Stimulated activated memory B cell treated with anti-CD40 and anti-IgM and Interleukin-4, amounts not matched to agents 10 μg/mL and 1 μg/mL and 100 μg/mL, for 72 hours (primary cell): ENCODE results near the gene SLC16A2.
"Not testable (repeated sequence)": the region's sequence is repeated elsewhere in the genome, so short reads cannot be mapped to it uniquely, and the experiment has no call there.

Experiments used
- ATAC-seq: fragments of 150-1000 bp; cut with Tn5 transposase; 2 replicates; pipeline ENCODE4 v1.10.0; 2021
- H3K27ac Mint-ChIP-seq: one replicate; pipeline ENCODE4 v1.8.0; 2022; ENCODE audit warnings: mild to moderate bottlenecking, mixed read lengths
- H3K27me3 Mint-ChIP-seq: one replicate; pipeline ENCODE4 v1.8.0; 2022; ENCODE audit warnings: mixed read lengths
- H3K36me3 Mint-ChIP-seq: one replicate; pipeline ENCODE4 v1.8.0; 2022; ENCODE audit warnings: mixed read lengths
- H3K4me1 Mint-ChIP-seq: one replicate; pipeline ENCODE4 v1.8.0; 2022; ENCODE audit warnings: mixed read lengths
- H3K4me3 Mint-ChIP-seq: one replicate; pipeline ENCODE4 v1.8.0; 2022; ENCODE audit warnings: mild to moderate bottlenecking, moderate library complexity, mixed read lengths
- H3K9me3 Mint-ChIP-seq: one replicate; pipeline ENCODE4 v1.8.0; 2022; ENCODE audit warnings: mixed read lengths

The SLC16A2 gene

DNA sequence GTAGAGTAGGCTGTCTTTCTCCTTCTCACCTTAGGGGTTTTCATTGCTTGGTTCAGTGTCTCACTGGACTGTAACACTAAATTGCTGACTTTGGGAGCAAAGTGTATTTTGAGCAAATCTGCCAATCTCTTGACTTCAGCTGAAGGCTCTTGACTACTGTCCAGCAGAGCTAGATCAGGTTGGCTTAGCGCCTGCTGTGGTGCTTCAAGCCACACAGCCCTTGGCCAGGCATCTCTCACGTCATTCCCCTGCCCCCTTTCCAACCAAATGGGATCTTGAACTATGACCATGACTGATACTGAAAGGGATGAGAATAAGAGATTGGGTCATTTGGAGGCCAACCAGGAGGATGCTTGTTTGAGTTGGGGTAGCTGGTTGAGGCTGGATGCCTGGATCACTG, 4.8 kb downstream of the SLC16A2 start:
- ATAC-seq = no peak
- no peak overlapping the region for H3K27ac Mint-ChIP-seq
- H3K4me1 Mint-ChIP-seq = peaks cover 15% of the 10 kb centered on the region
- H3K4me3 Mint-ChIP-seq = no peak overlapping the region
- no peaks in the 10 kb centered on the region for H3K36me3 Mint-ChIP-seq
- no peaks in the 10 kb centered on the region for H3K9me3 Mint-ChIP-seq
- peaks cover 14% of the 10 kb centered on the region for H3K27me3 Mint-ChIP-seq

DNA sequence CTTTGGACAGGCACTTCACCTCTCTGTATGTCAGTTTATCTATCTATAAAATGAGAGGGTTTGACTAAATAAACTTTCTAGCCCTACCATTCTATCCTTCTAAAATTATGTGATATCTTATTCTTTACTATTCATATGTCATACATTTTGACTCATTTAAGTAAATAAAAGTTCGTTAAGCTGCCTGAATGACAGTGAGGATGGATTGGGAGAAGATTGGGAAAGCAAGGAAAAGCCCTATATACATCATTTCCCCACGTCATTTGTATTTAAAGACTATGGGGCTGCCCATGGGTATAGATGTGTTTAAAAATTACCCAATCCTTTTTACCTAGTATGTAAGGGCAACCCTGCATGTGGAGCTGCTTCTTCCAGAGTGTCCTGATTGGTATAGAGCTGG, 5.3 kb downstream of the SLC16A2 start:
- Mint-ChIP-seq H3K4me1 (peaks cover 10% of the 10 kb centered on the region), H3K27ac (no peak overlapping the region), H3K9me3 (no peaks in the 10 kb centered on the region), H3K36me3 (no peaks in the 10 kb centered on the region), H3K27me3 (peaks cover 8% of the 10 kb centered on the region), H3K4me3 (no peak overlapping the region)
- ATAC-seq = no peak

DNA sequence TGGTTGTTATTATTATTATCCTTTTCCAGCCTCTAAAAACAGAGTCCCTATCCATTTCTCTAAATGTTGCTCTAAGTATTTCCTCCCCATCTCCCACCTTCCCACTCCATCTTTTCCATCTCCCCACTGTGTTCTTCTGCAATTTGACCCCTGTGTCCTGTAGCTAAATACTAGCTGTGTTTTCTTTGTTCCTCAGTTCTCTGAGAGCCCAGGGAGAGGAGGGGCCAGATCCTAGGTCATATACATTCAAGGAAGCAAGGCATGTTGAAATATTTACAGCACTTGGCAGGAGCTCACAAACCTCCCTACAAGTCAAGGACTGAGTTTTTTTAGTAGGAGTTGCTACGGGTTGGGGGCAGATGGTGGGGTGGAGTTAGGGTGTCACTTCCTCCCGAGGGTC, 10.5 kb downstream of the SLC16A2 start:
- no peak for ATAC-seq
- H3K4me3 Mint-ChIP-seq = no peak overlapping the region
- H3K27ac Mint-ChIP-seq = no peak overlapping the region
- no peaks in the 10 kb centered on the region for H3K36me3 Mint-ChIP-seq
- peaks cover 6% of the 10 kb centered on the region for H3K27me3 Mint-ChIP-seq
- H3K4me1 Mint-ChIP-seq = no peaks in the 10 kb centered on the region
- no peaks in the 10 kb centered on the region for H3K9me3 Mint-ChIP-seq

DNA sequence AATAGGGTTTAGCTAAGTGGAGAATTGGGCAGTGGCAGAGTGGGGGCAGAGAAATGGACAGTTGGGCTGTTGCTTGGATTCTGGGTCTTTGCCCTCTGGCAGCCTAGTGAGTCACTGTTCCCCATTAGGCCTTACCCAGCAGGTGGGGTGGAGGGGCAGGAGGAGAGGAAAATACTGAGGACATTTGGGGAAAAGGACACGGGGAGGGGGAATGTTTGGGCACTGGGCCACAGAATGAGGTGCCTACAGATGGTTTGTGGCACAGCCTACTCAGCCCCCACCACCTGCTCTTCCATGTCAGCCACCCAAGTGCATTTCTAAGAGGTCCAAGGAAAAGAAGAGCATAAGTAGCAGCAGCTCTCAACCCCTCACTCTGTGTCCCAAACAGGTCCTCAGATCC, 13.0 kb downstream of the SLC16A2 start:
- no peak for ATAC-seq
- no peaks in the 10 kb centered on the region for H3K4me1 Mint-ChIP-seq
- no peaks in the 10 kb centered on the region for H3K9me3 Mint-ChIP-seq

DNA sequence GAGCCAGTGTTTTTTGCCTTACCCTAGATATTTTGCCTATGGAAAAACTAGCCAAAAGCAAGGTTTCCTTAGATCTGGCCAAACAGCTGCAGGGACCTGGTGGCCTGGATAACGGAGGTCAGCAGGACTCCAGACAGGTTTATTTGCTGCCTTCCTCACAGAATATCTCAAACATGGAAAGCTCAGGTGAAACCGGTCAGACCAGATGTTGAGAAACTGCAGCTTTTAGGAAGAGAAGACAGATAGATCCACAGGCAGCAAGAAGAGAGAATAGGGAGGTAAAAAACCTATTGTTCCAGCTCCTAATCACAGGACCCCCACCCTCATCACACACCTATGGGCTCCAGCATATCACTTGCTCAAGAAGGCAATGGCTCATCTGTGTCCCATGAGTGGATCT, 16.2 kb downstream of the SLC16A2 start:
- Mint-ChIP-seq H3K27ac (no peak overlapping the region), H3K9me3 (no peaks in the 10 kb centered on the region), H3K4me1 (no peaks in the 10 kb centered on the region), H3K27me3 (peaks cover 18% of the 10 kb centered on the region), H3K4me3 (no peak overlapping the region), H3K36me3 (no peaks in the 10 kb centered on the region)
- ATAC-seq = no peak

More for the DNA sequence above, 13.0 kb downstream of the SLC16A2 start:
- H3K27me3 Mint-ChIP-seq = peaks cover 2% of the 10 kb centered on the region
- H3K36me3 Mint-ChIP-seq = no peaks in the 10 kb centered on the region
- H3K4me3 Mint-ChIP-seq = no peak overlapping the region
- H3K27ac Mint-ChIP-seq = no peak overlapping the region

DNA sequence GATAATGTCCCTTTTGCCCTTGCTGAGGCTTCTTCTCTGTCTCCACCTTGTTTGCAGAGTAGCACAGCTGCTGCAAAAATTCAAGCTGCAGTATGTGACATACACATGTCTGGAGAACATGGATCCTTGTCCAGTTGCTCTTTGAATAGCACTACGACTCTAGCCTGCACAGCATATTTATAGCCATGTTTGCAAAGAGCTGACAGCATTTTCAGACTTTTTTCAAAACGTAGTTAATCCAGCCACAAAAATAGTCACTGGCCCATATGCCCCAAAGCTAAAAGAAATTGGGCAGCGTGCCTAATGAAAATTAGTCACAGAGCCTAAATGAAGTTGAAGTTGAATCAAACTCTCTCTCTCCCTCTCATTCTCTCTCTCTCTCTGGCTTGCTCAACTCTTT, 17.5 kb downstream of the SLC16A2 start:
- no peak overlapping the region for H3K4me3 Mint-ChIP-seq
- no peaks in the 10 kb centered on the region for H3K36me3 Mint-ChIP-seq
- no peaks in the 10 kb centered on the region for H3K9me3 Mint-ChIP-seq
- H3K27me3 Mint-ChIP-seq = peaks cover 18% of the 10 kb centered on the region
- no peaks in the 10 kb centered on the region for H3K4me1 Mint-ChIP-seq
- H3K27ac Mint-ChIP-seq = no peak overlapping the region
- no peak for ATAC-seq

DNA sequence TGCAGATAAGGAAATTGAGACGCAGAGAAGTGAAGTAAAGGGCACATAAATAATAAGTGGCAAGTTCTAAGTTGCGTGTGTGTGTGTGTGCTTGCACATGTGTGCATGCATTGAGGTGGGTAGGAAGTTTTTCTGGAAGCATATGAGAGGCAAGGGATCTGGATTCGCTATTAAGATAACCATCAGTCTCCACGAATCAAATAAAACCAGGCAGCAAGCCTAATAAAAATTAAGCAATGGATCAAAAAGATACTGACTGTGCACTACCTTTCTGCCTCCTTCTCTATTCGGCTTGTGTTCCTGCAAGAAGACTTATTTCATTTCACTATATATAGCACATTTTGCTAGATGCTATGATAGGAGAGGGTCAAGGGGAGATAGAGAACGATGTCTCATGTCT, 23.8 kb downstream of the SLC16A2 start:
- H3K36me3 Mint-ChIP-seq = no peaks in the 10 kb centered on the region
- H3K4me1 Mint-ChIP-seq = peaks cover 6% of the 10 kb centered on the region
- H3K9me3 Mint-ChIP-seq = no peaks in the 10 kb centered on the region
- peaks cover 8% of the 10 kb centered on the region for H3K27me3 Mint-ChIP-seq
- no peak overlapping the region for H3K4me3 Mint-ChIP-seq
- ATAC-seq = no peak
- H3K27ac Mint-ChIP-seq = no peak overlapping the region

DNA sequence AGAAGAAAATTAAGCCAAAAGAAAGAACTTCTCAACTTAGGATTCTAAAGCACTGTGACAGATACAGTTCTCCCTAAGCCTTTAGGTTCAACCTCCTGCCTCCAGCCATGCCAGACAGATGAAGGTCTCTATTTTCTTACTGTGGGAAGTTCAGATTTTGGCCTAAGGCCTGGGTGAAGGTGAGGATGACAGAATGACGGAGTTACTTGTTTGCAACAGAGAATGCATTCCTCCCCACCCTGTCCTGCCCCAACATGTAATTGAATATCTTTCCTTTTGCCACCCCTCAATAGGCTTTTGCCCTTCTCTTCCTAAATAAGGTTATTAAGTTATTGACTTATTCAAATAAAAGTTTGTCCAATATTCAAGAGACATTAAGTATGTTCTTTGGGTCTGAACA, 25.6 kb downstream of the SLC16A2 start:
- no peaks in the 10 kb centered on the region for H3K9me3 Mint-ChIP-seq
- no peak overlapping the region for H3K27ac Mint-ChIP-seq
- no peak for ATAC-seq
- no peaks in the 10 kb centered on the region for H3K36me3 Mint-ChIP-seq
- peaks cover 6% of the 10 kb centered on the region for H3K4me1 Mint-ChIP-seq
- no peaks in the 10 kb centered on the region for H3K27me3 Mint-ChIP-seq
- no peak overlapping the region for H3K4me3 Mint-ChIP-seq

DNA sequence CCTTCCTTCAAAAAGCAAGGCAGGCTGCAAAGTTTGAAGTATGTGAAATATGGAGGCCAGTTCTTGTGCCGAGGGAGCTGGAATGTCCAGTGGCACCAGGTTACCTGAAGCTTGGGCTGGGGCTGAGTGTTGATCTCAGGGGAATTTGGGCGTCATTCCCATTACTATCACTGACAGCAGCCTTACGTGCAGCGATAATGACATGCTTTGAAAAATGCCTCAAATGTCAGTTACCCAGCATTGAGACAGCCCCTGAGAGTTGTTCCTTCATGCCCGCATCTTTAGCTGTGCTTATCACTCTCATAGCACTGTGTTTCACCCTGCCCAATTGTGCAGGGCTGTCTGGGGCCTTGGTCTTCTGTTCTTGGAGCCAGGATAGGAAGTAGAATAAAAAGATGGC, 27.4 kb downstream of the SLC16A2 start:
- H3K36me3 Mint-ChIP-seq = no peaks in the 10 kb centered on the region
- no peak for ATAC-seq

DNA sequence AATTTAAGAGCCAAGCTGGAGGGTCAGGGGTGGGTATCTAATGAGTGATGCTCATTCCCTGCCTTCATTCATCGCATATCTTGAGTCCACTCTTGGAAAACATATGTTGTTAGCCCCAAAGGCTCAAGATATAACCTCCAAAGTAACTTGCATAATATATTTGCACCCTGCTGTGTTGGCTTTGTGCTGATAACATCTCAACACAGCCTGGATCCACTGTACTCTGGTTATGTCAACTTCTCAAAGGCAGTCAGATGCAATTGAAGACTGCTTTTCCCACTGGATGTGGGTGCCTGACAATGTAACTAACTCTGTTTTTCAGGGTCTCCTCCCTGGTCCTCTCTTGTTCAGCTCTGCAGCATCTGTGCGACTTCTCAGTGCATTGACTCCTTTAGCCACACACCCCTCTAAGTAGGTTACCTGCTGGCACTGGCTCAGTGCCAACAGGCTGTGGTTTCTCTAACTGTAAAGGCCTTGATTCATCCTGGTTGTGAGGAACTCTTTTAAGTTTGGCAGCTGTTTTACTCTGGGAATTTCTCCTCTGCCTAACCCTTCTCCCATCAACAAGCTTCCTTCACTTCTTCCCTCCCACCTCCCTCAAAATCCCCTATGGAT, 28.1 kb downstream of the SLC16A2 start:
- Mint-ChIP-seq H3K4me3 (no peak overlapping the region), H3K4me1 (peaks cover 6% of the 10 kb centered on the region), H3K27me3 (no peaks in the 10 kb centered on the region), H3K9me3 (no peaks in the 10 kb centered on the region), H3K36me3 (no peaks in the 10 kb centered on the region), H3K27ac (no peak overlapping the region)
- no peak for ATAC-seq

More for the DNA sequence above, 27.4 kb downstream of the SLC16A2 start:
- H3K27ac Mint-ChIP-seq = no peak overlapping the region
- H3K9me3 Mint-ChIP-seq = no peaks in the 10 kb centered on the region
- H3K27me3 Mint-ChIP-seq = no peaks in the 10 kb centered on the region
- no peak overlapping the region for H3K4me3 Mint-ChIP-seq
- peaks cover 6% of the 10 kb centered on the region for H3K4me1 Mint-ChIP-seq

DNA sequence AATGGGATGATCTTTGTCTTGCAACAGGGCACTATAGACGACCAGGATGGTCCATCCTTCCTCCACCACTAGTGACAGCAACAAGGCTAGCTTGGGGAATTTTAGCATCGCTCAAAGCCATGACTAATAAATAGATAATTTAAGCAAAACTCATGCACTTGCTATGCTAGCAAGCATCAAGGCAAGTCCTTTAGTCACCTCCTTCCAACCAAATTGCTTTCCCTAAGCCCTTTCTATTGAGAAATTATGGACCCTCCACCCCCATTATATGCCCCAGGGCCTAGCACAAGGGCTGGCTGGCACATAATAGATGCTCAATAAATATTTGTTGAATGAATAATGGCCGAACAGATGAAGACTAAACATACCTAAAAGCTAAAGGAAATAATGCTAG, 28.6 kb downstream of the SLC16A2 start:
- no peak for ATAC-seq
- Mint-ChIP-seq H3K27ac (no peak overlapping the region), H3K36me3 (no peaks in the 10 kb centered on the region)

DNA sequence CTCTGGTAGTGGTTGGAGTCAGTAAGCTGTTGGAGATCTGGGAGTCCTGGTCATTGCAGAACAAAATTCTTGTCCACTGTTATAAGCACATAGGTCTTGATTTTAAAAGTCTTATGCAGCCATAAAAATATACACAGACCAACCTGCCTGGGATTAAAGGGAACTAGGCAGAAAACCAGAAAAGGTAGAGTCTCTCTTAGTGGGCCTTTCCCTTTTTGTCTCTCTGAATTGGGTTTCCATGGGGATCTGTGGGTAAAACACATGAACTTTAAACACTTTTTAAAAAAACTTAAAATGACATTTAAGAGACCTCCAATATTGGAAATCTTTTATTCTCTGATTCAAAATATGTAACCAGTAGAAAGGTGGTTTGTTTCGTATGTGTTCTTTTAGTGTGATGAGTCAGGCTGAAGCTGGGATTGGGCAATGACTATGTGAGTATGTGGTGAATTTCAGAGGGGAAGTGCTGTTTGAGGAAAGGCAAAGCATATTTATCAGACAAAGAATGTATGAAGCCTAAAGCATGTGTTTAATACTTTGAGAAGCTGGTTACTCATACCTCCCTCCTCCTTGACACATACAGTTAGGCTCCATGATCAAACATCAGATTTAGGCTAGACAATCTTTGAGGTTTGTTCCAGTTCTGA, 29.6 kb downstream of the SLC16A2 start:
- Mint-ChIP-seq H3K27me3 (peaks cover 9% of the 10 kb centered on the region), H3K9me3 (no peaks in the 10 kb centered on the region), H3K4me1 (no peaks in the 10 kb centered on the region), H3K4me3 (no peak overlapping the region), H3K27ac (no peak overlapping the region), H3K36me3 (no peaks in the 10 kb centered on the region)
- peak; percentile 66 for ATAC-seq

More for the DNA sequence above, 28.6 kb downstream of the SLC16A2 start:
- Mint-ChIP-seq H3K27me3 (no peaks in the 10 kb centered on the region), H3K9me3 (no peaks in the 10 kb centered on the region), H3K4me3 (no peak overlapping the region), H3K4me1 (peaks cover 2% of the 10 kb centered on the region)

DNA sequence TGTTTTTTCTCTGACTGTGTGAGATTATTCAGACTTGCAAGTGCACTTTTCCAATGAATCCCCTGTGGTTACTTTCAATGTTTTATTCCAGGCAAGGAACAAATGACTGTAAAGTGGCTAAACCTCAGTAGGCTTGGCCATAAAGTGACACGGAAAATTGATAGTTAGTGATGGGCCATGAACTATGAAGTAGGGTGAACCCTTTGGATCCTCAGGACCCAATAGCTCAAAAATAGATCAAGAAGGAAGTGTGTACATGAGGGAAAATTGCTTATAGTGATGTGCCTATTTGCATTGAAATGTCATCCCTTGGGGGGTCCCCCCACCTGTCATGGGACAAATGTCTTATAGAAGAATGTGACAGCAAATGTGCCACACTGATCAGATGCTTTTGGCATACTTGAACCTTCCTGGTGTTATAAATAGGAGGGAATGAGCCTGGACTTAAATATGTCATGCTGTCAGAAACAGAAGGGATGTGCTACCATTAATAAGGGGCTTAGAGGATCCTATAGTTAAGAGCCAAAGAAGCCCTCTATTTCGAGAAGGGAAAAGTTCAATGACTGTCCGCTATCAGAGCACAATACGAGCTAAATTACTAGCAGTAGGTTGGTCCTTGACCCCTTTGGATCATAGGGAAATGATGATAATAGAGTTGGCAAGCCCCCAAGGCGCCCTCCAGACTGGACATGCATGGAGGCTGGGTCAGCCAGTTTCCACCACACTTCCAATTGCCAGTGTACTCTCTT, 30.3 kb downstream of the SLC16A2 start:
- Mint-ChIP-seq H3K4me3 (no peak overlapping the region), H3K27ac (no peak overlapping the region), H3K4me1 (no peaks in the 10 kb centered on the region), H3K36me3 (no peaks in the 10 kb centered on the region), H3K9me3 (no peaks in the 10 kb centered on the region), H3K27me3 (peaks cover 14% of the 10 kb centered on the region)
- no peak for ATAC-seq

DNA sequence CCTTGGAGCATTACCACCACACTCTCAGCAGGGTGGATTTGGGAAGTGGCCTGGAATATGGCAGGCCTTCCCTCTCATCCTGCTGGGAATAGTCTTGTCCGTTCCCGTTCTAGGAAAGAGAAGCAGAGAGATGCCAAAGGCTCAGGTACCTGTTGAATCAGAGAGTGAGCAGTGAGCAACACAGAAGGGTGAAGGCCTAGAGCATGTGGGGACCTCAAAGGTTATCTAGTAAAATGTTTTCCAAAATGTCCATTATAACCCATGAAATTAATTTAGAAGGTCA, 30.8 kb downstream of the SLC16A2 start:
- no peak overlapping the region for H3K4me3 Mint-ChIP-seq
- no peak overlapping the region for H3K27ac Mint-ChIP-seq
- H3K9me3 Mint-ChIP-seq = no peaks in the 10 kb centered on the region
- no peaks in the 10 kb centered on the region for H3K36me3 Mint-ChIP-seq
- no peak for ATAC-seq
- H3K27me3 Mint-ChIP-seq = peaks cover 14% of the 10 kb centered on the region
- no peaks in the 10 kb centered on the region for H3K4me1 Mint-ChIP-seq

DNA sequence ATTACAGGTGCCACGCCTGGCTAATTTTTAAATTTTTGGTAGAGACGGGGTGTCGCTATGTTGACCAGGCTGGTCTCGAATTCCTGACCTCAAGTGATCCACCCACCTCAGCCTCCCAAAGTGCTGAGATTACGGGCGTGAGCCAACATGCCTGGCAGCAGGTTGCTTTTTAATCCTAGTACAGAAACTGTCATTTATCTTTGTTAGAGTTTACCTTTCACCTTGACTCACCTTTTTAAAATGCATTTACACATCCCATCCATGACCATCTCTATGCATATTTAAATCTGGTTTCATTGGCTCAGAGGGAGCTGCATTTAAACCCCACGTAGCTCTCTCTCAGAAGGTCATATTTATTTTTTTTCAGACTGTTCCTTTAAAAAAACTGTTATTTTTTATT, 31.9 kb downstream of the SLC16A2 start:
- H3K4me1 Mint-ChIP-seq = no peaks in the 10 kb centered on the region
- H3K9me3 Mint-ChIP-seq = no peaks in the 10 kb centered on the region
- ATAC-seq = no peak
- no peak overlapping the region for H3K27ac Mint-ChIP-seq
- H3K27me3 Mint-ChIP-seq = peaks cover 14% of the 10 kb centered on the region
- H3K4me3 Mint-ChIP-seq = no peak overlapping the region
- H3K36me3 Mint-ChIP-seq = no peaks in the 10 kb centered on the region

DNA sequence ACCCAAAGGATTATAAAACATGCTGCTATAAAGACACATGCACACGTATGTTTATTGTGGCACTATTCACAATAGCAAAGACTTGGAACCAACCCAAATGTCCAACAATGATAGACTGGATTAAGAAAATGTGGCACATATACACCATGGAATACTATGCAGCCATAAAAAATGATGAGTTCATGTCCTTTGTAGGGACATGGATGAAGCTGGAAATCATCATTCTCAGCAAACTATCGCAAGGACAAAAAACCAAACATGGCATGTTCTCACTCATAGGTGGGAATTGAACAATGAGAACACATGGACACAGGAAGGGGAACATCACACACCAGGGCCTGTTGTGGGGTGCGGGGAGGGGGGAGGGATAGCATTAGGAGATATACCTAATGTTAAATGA, 32.9 kb downstream of the SLC16A2 start:
- not testable (repeated sequence) for H3K4me1 Mint-ChIP-seq, ATAC-seq, H3K27ac Mint-ChIP-seq, H3K9me3 Mint-ChIP-seq, H3K36me3 Mint-ChIP-seq, H3K4me3 Mint-ChIP-seq
- peaks cover 14% of the 10 kb centered on the region for H3K27me3 Mint-ChIP-seq
